ENCODE results near the gene HMMR. TPM values are rescaled to one million over a fixed set of nuclear protein-coding genes. Genes with fewer than 3 reads are reported as not detected.
A peak's percentile ranks its signal among the peaks of the same experiment; 100 is the strongest.
"Not testable (repeated sequence)": the region's sequence is repeated elsewhere in the genome, so short reads cannot be mapped to it uniquely, and the experiment has no call there.

HMMR gene, protein sequence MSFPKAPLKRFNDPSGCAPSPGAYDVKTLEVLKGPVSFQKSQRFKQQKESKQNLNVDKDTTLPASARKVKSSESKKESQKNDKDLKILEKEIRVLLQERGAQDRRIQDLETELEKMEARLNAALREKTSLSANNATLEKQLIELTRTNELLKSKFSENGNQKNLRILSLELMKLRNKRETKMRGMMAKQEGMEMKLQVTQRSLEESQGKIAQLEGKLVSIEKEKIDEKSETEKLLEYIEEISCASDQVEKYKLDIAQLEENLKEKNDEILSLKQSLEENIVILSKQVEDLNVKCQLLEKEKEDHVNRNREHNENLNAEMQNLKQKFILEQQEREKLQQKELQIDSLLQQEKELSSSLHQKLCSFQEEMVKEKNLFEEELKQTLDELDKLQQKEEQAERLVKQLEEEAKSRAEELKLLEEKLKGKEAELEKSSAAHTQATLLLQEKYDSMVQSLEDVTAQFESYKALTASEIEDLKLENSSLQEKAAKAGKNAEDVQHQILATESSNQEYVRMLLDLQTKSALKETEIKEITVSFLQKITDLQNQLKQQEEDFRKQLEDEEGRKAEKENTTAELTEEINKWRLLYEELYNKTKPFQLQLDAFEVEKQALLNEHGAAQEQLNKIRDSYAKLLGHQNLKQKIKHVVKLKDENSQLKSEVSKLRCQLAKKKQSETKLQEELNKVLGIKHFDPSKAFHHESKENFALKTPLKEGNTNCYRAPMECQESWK
- 57.6 and 64.8 TPM in 2 replicates for total RNA-seq (2021)
- percentile 82 among the genes with signal in this experiment for Bru-seq, nascent RNA
- BruChase-seq, experiment 1, labeled RNA remaining after a 2-hour chase: percentile 74 among the genes with signal in this experiment
- BruChase-seq, experiment 2, labeled RNA remaining after a 6-hour chase: percentile 83 among the genes with signal in this experiment
- long read RNA-seq, transcript HMMR-201 (17 exons, 2,872 nt): major isoform, 101 of 167 reads
- long read RNA-seq, transcript HMMR-203 (18 exons, 3,102 nt): minor isoform, 47 of 167 reads
- long read RNA-seq, partial matches to known transcripts: 9 of 167 reads
- long read RNA-seq, other reads (novel, unspliced or antisense): 8 of 167 reads

- ChIA-PET POLR2A (ENCODE audit: low non-redundant PET) (interaction anchor here (0.7 to 1.6 kb wide), 3 partner anchors 19 to 138 kb away, joined by 3 to 7 read pairs (median 3); partner anchors contain the start of gene CCNG1), CTCF (no interaction called here)
- TSS peak; percentile 92 for BruUV-seq (replicated peaks)
- intact Hi-C loops (cut with micrococcal nuclease; ENCODE audit: unreplicated experiment): loop anchor here (2.0 kb wide), 1 partner anchor 44 kb away; the partner anchor contains the start of gene MAT2B
- TF ChIP-seq EZH2 (IDR thresholded peaks at IDR 0.05; ENCODE audit: borderline replicate concordance, low read depth, low read length, poor library complexity, severe bottlenecking): no peak
- peak within 1 kb of the TSS; percentile 100 for H3K27ac ChIP-seq (ENCODE audit: low read depth, low read length, poor library complexity, severe bottlenecking)
- peak within 1 kb of the TSS; percentile 84 for H3K4me3 ChIP-seq (ENCODE audit: low read depth, low read length, poor library complexity, severe bottlenecking)
- H3K4me1 ChIP-seq (ENCODE audit: insufficient read depth, low read length, poor library complexity, severe bottlenecking): peaks cover 31% of the 10 kb centered on the region
- H3K36me3 ChIP-seq (ENCODE audit: insufficient read depth, low read length, poor library complexity, severe bottlenecking): peaks cover 31% of the 10 kb centered on the region
- no peaks in the 10 kb centered on the region for H3K27me3 ChIP-seq (replicated peaks; ENCODE audit: insufficient read depth, low read depth, low read length, poor library complexity)
- DNase-seq (ENCODE audit: low spot score): peak; percentile 55
- H3K9me3 ChIP-seq (ENCODE audit: low read depth, low read length, poor library complexity, severe bottlenecking): no peaks in the 10 kb centered on the region
Measured at GRCh38 chr5:163460562-163461171, at the start of gene HMMR. TSS of gene HMMR (plus strand) at chr5:163460632. CDS start at chr5:163460693, 61 bp downstream.

DNA sequence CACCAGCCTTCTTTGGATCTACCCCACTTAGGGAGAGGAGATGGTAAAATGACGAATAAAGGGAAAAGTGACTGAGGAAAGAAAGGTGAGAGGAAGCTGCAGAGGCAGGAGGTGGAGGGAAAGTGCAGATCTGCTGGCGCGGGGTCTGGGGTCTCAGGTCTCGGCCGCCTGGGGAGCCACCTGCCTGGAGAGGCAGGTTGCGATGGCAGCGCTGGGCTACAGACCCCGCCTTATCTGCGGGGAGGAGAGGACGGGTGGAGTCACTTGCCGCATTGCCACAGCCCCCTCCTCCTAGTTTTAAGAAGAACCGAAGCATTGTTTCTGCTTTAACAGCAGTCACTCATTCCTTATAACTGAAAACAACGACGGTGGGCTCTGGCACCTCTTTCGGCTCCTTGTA, 44.8 kb upstream of the HMMR start:
- BruUV-seq (replicated peaks): not testable (repeated sequence)

DNA sequence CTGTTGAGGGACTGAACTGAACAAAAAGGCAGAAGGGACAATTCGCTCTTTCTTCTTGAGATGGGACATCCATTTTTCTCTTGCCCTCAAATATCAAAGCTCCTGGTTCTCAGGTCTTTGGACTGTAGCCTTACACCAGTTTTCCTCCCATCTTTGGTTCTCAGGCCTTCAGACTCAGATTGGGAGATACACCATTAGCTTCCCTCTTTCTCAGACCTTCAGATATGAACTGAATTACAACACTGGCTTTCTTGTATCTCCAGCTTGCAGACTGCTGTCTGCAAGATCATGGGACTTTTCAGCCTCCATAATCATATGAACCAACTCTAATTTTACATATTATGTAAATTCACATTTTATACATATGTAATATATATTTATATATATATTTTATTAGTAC, 35.6 kb upstream of the HMMR start:
- POLR2A ChIA-PET (ENCODE audit: low non-redundant PET): no interaction called here
- no peaks in the 10 kb centered on the region for H3K4me1 ChIP-seq (ENCODE audit: insufficient read depth, low read length, poor library complexity, severe bottlenecking)
- no peaks in the 10 kb centered on the region for H3K36me3 ChIP-seq (ENCODE audit: insufficient read depth, low read length, poor library complexity, severe bottlenecking)
- BruUV-seq (replicated peaks): no TSS peak
- CTCF ChIA-PET: no interaction called here
- H3K4me3 ChIP-seq (ENCODE audit: low read depth, low read length, poor library complexity, severe bottlenecking): no peak overlapping the region
- H3K9me3 ChIP-seq (ENCODE audit: low read depth, low read length, poor library complexity, severe bottlenecking): no peaks in the 10 kb centered on the region
- TF ChIP-seq, protein P1, sequence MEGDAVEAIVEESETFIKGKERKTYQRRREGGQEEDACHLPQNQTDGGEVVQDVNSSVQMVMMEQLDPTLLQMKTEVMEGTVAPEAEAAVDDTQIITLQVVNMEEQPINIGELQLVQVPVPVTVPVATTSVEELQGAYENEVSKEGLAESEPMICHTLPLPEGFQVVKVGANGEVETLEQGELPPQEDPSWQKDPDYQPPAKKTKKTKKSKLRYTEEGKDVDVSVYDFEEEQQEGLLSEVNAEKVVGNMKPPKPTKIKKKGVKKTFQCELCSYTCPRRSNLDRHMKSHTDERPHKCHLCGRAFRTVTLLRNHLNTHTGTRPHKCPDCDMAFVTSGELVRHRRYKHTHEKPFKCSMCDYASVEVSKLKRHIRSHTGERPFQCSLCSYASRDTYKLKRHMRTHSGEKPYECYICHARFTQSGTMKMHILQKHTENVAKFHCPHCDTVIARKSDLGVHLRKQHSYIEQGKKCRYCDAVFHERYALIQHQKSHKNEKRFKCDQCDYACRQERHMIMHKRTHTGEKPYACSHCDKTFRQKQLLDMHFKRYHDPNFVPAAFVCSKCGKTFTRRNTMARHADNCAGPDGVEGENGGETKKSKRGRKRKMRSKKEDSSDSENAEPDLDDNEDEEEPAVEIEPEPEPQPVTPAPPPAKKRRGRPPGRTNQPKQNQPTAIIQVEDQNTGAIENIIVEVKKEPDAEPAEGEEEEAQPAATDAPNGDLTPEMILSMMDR (conservative IDR thresholded peaks at IDR 0.05; ENCODE audit: low read depth, low read length): no peak
- TF ChIP-seq EZH2 (IDR thresholded peaks at IDR 0.05; ENCODE audit: borderline replicate concordance, low read depth, low read length, poor library complexity, severe bottlenecking): no peak
- no peaks in the 10 kb centered on the region for H3K27me3 ChIP-seq (replicated peaks; ENCODE audit: insufficient read depth, low read depth, low read length, poor library complexity)
- H3K27ac ChIP-seq (ENCODE audit: low read depth, low read length, poor library complexity, severe bottlenecking): no peak overlapping the region
- no peak for DNase-seq (ENCODE audit: low spot score)
- intact Hi-C loops (cut with micrococcal nuclease; ENCODE audit: unreplicated experiment): no loop called here

More for the DNA sequence above, 44.8 kb upstream of the HMMR start:
- CTCF ChIA-PET; H3K27me3 ChIP-seq (replicated peaks; ENCODE audit: insufficient read depth, low read depth, low read length, poor library complexity); DNase-seq (ENCODE audit: low spot score); H3K4me1 ChIP-seq (ENCODE audit: insufficient read depth, low read length, poor library complexity, severe bottlenecking); POLR2A ChIA-PET (ENCODE audit: low non-redundant PET); H3K36me3 ChIP-seq (ENCODE audit: insufficient read depth, low read length, poor library complexity, severe bottlenecking); H3K4me3 ChIP-seq (ENCODE audit: low read depth, low read length, poor library complexity, severe bottlenecking); H3K9me3 ChIP-seq (ENCODE audit: low read depth, low read length, poor library complexity, severe bottlenecking); H3K27ac ChIP-seq (ENCODE audit: low read depth, low read length, poor library complexity, severe bottlenecking); intact Hi-C loops (cut with micrococcal nuclease; ENCODE audit: unreplicated experiment): not testable (repeated sequence)

GRCh38 chr5:163426128-163426527, 34.3 kb upstream of the HMMR start:
- DNase-seq (ENCODE audit: low spot score); POLR2A ChIA-PET (ENCODE audit: low non-redundant PET); H3K9me3 ChIP-seq (ENCODE audit: low read depth, low read length, poor library complexity, severe bottlenecking); H3K4me1 ChIP-seq (ENCODE audit: insufficient read depth, low read length, poor library complexity, severe bottlenecking); H3K27ac ChIP-seq (ENCODE audit: low read depth, low read length, poor library complexity, severe bottlenecking); intact Hi-C loops (cut with micrococcal nuclease; ENCODE audit: unreplicated experiment); H3K36me3 ChIP-seq (ENCODE audit: insufficient read depth, low read length, poor library complexity, severe bottlenecking); CTCF ChIA-PET; BruUV-seq (replicated peaks); H3K4me3 ChIP-seq (ENCODE audit: low read depth, low read length, poor library complexity, severe bottlenecking); H3K27me3 ChIP-seq (replicated peaks; ENCODE audit: insufficient read depth, low read depth, low read length, poor library complexity): not testable (repeated sequence)
